ENCODE results near the gene KRTAP12-1.

KRTAP12-1 gene

DNA sequence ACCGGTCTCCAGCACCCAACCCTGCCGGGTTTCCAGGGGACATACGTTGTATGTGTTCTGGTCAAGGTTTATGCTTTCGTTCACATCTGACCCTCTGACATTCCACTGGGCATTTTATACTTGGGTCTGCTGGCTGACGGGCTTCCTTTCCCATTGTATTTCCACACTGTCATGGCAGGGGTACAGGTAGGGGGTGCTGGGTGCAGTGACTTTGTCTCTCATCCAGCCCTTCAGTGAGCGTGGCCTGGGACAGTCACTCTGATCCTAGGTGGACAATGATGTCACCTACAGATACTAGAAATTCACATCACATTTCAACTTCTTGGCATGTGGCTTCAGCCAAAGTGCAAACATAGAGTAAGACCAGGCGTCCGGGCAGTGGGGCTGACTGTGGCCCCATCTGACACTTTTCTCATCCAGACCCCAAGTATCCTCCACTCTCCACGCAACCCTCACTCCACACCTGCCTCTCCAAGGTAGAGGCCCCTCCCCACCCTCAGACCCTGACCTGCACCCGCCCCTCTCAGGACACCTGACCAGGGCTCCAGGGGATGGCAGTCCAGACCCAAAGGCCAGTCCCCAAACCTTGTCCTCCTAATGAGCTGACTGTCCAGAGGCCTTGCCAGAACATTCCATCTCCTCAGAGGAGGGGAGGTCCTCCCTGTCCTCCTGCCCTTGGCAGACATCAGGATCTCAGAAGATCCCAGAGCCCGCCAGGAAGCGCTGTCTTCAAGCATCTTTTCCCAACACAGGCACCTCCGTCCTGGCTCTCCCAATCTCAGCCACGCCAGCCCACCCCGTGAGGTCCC, 45.5 kb downstream of the KRTAP12-1 start:
- Histone ChIP-seq H3K4me1 (no peaks in the 10 kb centered on the region), H3K27me3 (no peaks in the 10 kb centered on the region), H3K27ac (no peak overlapping the region), H4K20me1 (no peaks in the 10 kb centered on the region), H3K9ac (no peak overlapping the region), H3K9me3 (peaks cover 24% of the 10 kb centered on the region), H3K4me3 (no peak overlapping the region), H3K36me3 (no peaks in the 10 kb centered on the region), H3K4me2 (no peak overlapping the region)
- TF ChIP-seq Cebpa-rat (IDR thresholded peaks at IDR 0.05) = no peak

- Histone ChIP-seq H4K20me1 (no peaks in the 10 kb centered on the region), H3K27me3 (no peaks in the 10 kb centered on the region), H3K4me1 (peaks cover 18% of the 10 kb centered on the region), H3K9me3 (peaks cover 35% of the 10 kb centered on the region), H3K9ac (no peak overlapping the region), H3K4me3 (no peak overlapping the region), H3K27ac (no peak overlapping the region), H3K4me2 (no peak overlapping the region), H3K36me3 (no peaks in the 10 kb centered on the region)
- no peak for TF ChIP-seq Cebpa-rat (IDR thresholded peaks at IDR 0.05)
Observed at GRCh38 chr21:44632067-44632466, 49.9 kb downstream of the KRTAP12-1 start.

Measured in BLaER1 (cell line).